IPS-18c (cell line): ENCODE data around the gene DPP3.
A peak's percentile ranks its signal among the peaks of the same experiment; 100 is the strongest.
"Not testable (repeated sequence)": the region's sequence is repeated elsewhere in the genome, so short reads cannot be mapped to it uniquely, and the experiment has no call there.

Source experiments
- H3K4me3 ChIP-seq: 2 replicates; pipeline ENCODE4 v1.7.0; 2013; ENCODE audit warnings: low read depth, mild to moderate bottlenecking, low read length, moderate library complexity; ENCODE audit not compliant: insufficient read depth
- H3K9me3 ChIP-seq: one replicate; pipeline ENCODE4 v1.6.1; 2013; ENCODE audit warnings: mild to moderate bottlenecking, low read length, moderate library complexity; ENCODE audit not compliant: control insufficient read depth, insufficient read depth

Gene DPP3

GRCh38 chr11:66459138-66459778, 21.0 kb upstream of the DPP3 start:
- Histone ChIP-seq H3K9me3 (peaks cover 4% of the 10 kb centered on the region), H3K4me3 (no peak overlapping the region)

DNA sequence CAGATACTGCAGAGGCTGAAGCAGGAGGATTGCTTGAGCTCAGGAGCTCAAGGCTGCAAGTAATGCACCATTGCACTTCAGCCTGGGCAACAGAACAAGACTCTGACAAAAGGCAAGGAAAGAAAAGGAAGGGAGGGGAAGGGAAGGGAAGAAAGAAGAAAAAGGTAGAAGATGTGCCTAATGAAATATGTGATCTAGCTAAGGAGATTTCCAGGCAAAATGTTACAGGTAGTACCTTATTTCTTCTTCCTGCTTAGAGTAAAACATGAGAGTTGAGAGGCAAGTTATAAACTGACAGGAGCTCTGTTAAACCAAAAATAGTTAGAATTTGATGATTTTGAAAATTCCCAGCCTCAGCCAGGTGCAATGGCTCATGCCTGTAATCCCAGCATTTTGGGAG, 18.2 kb upstream of the DPP3 start:
- Histone ChIP-seq H3K9me3 (peaks cover 2% of the 10 kb centered on the region), H3K4me3 (no peak overlapping the region)

DNA sequence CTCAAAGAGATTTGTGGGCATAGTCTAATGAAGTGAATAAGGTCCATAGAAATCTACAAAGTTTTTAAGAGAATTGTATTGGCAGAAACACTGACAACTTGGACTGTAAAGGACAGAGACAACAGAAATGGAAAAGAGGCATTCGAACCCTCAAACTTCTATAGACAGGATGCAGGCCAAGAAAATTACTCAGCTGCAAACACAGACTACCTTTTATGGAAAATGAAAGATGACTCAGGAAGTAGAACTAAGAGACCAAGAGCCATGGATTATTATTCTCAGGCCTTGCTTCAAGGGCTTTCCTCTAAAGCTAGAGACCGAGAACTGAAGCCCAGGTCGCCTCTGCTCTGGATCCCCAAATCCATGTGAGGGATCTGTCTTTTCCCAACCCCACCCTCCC, 17.3 kb upstream of the DPP3 start:
- Histone ChIP-seq H3K9me3 (peaks cover 2% of the 10 kb centered on the region), H3K4me3 (no peak overlapping the region)

- not testable (repeated sequence) for H3K9me3 ChIP-seq, H3K4me3 ChIP-seq
Observed at GRCh38 chr11:66464116-66464515, 16.1 kb upstream of the DPP3 start.

DNA sequence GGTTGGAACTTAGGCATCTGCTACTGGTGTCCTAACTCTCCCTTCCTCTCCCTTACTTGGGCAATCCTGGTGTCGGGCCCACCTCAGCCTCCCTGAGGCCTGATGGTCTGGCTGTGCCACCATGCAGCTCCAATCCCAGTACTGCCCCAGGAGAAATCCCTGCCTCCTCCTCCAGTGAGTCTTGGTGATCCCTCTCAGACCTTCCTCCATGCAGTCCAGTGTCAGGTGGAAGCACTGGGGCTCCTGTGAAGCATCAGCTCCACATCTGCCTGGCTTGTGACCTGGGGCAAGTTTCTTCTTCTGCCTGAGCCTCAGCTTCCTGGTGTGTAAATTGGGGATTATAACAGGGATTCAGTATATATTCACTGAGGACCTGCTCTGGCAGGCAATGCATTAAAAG, 15.3 kb upstream of the DPP3 start:
- no peak overlapping the region for H3K4me3 ChIP-seq
- H3K9me3 ChIP-seq = peaks cover 2% of the 10 kb centered on the region

GRCh38 chr11:66465373-66466224, 14.6 kb upstream of the DPP3 start:
- Histone ChIP-seq H3K4me3 (peak overlapping the region; percentile 77), H3K9me3 (peaks cover 2% of the 10 kb centered on the region)

- H3K4me3 ChIP-seq = peak within 1 kb of the TSS; percentile 77
- H3K9me3 ChIP-seq = peaks cover 4% of the 10 kb centered on the region
Observed at GRCh38 chr11:66466225-66467033, 13.8 kb upstream of the DPP3 start, which contains the start of gene PELI3. Gene PELI3 (plus strand): TSS chr11:66466905. CDS start chr11:66468129, 1,224 bp downstream.

GRCh38 chr11:66467034-66467659, 13.1 kb upstream of the DPP3 start:
- peaks cover 4% of the 10 kb centered on the region for H3K9me3 ChIP-seq
- H3K4me3 ChIP-seq = peak overlapping the region; percentile 77

DNA sequence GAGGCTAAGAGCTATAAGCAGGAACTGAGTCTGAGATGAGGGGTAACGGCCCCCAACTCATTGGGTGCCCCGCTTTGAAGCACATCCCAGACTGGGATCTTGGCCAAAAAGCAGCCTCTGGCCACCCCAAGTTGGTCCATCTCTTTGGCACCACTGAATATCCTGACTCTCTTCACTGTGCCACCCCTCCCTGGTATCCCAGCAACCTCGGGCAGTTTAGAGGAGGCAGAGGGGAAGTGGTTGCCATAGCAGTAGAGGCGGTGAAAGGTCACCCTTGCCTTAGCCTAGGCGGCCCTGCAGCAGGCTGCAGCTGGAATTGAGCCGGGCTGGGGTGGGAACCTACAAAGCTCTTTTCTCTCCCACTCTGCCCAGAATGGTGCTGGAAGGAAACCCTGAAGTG, 12.5 kb upstream of the DPP3 start:
- H3K4me3 ChIP-seq = peak overlapping the region; percentile 77
- peaks cover 2% of the 10 kb centered on the region for H3K9me3 ChIP-seq

- Histone ChIP-seq H3K4me3 (no peak overlapping the region), H3K9me3 (peaks cover 2% of the 10 kb centered on the region)
Observed at GRCh38 chr11:66468691-66469090, 11.5 kb upstream of the DPP3 start.

DNA sequence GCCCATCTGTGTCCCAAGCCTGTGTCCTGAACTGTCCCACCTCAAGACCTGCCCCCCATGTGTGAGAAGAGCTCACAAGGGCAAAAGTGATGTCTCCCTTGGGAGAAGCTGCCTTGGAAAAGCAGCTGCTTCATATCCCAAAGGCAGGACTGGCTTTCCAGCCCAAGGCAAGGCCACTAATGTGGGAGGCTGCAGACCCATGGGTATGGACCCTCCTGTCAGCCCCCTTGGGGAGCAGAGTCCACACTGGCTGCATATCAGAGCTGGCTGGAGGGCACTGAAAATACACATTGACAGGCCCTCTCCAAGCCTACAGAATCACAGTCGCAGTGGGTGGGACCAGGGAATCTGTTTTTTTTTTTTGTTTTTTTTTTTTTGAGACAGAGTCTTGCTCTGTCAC, 10.8 kb upstream of the DPP3 start:
- no peak overlapping the region for H3K4me3 ChIP-seq
- H3K9me3 ChIP-seq = peaks cover 2% of the 10 kb centered on the region

DNA sequence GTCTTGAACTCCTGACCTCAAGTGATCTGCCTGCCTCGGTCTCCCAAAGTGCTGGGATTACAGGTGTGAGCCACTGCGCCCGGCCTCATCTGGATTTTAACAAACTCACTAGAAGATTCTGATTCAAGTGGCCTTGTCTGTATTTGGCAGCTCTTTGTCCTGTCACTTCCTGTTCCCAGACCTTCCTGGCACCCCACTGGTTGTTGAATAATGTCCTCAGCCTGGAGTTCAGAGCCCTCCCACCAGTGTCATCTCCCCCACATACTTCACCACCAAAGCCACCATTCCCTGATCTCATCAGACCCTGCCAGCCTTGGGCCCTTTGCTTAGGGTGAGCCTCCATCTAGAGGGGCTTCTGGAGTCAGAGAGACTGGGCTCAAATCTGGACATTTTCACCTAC, 10.2 kb upstream of the DPP3 start:
- peaks cover 2% of the 10 kb centered on the region for H3K9me3 ChIP-seq
- no peak overlapping the region for H3K4me3 ChIP-seq

DNA sequence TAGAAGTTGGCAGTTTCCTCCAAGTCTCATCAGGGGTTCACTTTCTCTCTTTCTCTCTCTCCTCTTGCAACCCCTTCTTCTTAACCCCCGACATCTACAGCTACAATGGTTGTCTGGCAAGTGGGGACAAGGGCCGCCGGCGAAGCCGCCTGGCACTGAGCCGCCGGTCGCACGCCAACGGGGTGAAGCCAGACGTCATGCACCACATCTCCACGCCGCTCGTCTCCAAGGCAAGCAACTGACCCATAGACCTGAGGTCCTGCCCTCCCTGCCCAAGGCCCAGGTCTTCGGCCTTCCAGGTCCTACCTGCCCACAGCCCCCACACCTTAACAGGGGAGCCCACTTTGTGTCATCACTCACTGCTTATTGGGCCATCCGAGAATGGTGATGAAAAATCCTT, 9.1 kb upstream of the DPP3 start:
- H3K9me3 ChIP-seq = peaks cover 2% of the 10 kb centered on the region
- H3K4me3 ChIP-seq = no peak overlapping the region

GRCh38 chr11:66472054-66472453, 8.2 kb upstream of the DPP3 start:
- Histone ChIP-seq H3K9me3 (peaks cover 2% of the 10 kb centered on the region), H3K4me3 (no peak overlapping the region)

- peaks cover 2% of the 10 kb centered on the region for H3K9me3 ChIP-seq
- no peak overlapping the region for H3K4me3 ChIP-seq
Observed at GRCh38 chr11:66473167-66473566, 7.1 kb upstream of the DPP3 start.

GRCh38 chr11:66473608-66474515, 6.4 kb upstream of the DPP3 start:
- Histone ChIP-seq H3K4me3 (no peak overlapping the region), H3K9me3 (peaks cover 2% of the 10 kb centered on the region)
